ENCODE data around the gene GRIA1. TPM values are rescaled to one million over a fixed set of nuclear protein-coding genes. Genes with fewer than 3 reads are reported as not detected.

The GRIA1 gene
- total RNA-seq, 2 donors from 2014 or later, result 2.7 TPM; not detected in 1

GRCh38 chr5:153783362-153783658 lies 292.8 kb downstream of the GRIA1 start:
- H3K27me3 ChIP-seq (replicated peaks; ENCODE audit: insufficient read depth), result no peaks in the 10 kb centered on the region
- no peak for DNase-seq (ENCODE audit: low spot score)
- H3K9me3 ChIP-seq, result no peaks in the 10 kb centered on the region
- intact Hi-C loops (cut with DNase I), result no loop called here
- no peaks in the 10 kb centered on the region for H3K36me3 ChIP-seq
- no peak overlapping the region for H3K4me3 ChIP-seq
- no peak for TF ChIP-seq CTCF (IDR thresholded peaks at IDR 0.05)
- no peak for TF ChIP-seq POLR2AphosphoS5 (IDR thresholded peaks at IDR 0.05)
- no peak for TF ChIP-seq POLR2A (IDR thresholded peaks at IDR 0.05)
- H3K4me1 ChIP-seq (replicated peaks), result no peaks in the 10 kb centered on the region
- H3K27ac ChIP-seq, result no peak overlapping the region

GRCh38 chr5:153784277-153784676 lies 293.8 kb downstream of the GRIA1 start:
- TF ChIP-seq POLR2A (IDR thresholded peaks at IDR 0.05), result no peak
- no peak for TF ChIP-seq CTCF (IDR thresholded peaks at IDR 0.05)
- TF ChIP-seq POLR2AphosphoS5 (IDR thresholded peaks at IDR 0.05), result no peak
- H3K4me1 ChIP-seq (replicated peaks), result no peaks in the 10 kb centered on the region
- H3K27ac ChIP-seq, result no peak overlapping the region
- WGBS, result 62% methylated on average over 3 of the region's 3 CpGs
- intact Hi-C loops (cut with DNase I), result no loop called here
- no peak for DNase-seq (ENCODE audit: low spot score)
- no peak overlapping the region for H3K4me3 ChIP-seq
- H3K27me3 ChIP-seq (replicated peaks; ENCODE audit: insufficient read depth), result no peaks in the 10 kb centered on the region
- H3K9me3 ChIP-seq, result no peaks in the 10 kb centered on the region
- H3K36me3 ChIP-seq, result no peaks in the 10 kb centered on the region

- Histone ChIP-seq H3K27ac (no peak overlapping the region), H3K4me1 (replicated peaks) (no peaks in the 10 kb centered on the region), H3K4me3 (no peak overlapping the region), H3K9me3 (no peaks in the 10 kb centered on the region), H3K36me3 (no peaks in the 10 kb centered on the region), H3K27me3 (replicated peaks; ENCODE audit: insufficient read depth) (no peaks in the 10 kb centered on the region)
- no peak for TF ChIP-seq POLR2A (IDR thresholded peaks at IDR 0.05)
- TF ChIP-seq CTCF (IDR thresholded peaks at IDR 0.05), result no peak
- no peak for TF ChIP-seq POLR2AphosphoS5 (IDR thresholded peaks at IDR 0.05)
- WGBS, result 59% methylated on average over 2 of the region's 2 CpGs
- DNase-seq (ENCODE audit: low spot score), result no peak
- intact Hi-C loops (cut with DNase I), result no loop called here
Observed at GRCh38 chr5:153791339-153791738, 300.9 kb downstream of the GRIA1 start.

- no peak for TF ChIP-seq CTCF (IDR thresholded peaks at IDR 0.05)
- TF ChIP-seq POLR2AphosphoS5 (IDR thresholded peaks at IDR 0.05), result no peak
- TF ChIP-seq POLR2A (IDR thresholded peaks at IDR 0.05), result no peak
- Histone ChIP-seq H3K36me3 (no peaks in the 10 kb centered on the region), H3K27ac (no peak overlapping the region), H3K9me3 (no peaks in the 10 kb centered on the region), H3K4me1 (replicated peaks) (no peaks in the 10 kb centered on the region), H3K4me3 (no peak overlapping the region), H3K27me3 (replicated peaks; ENCODE audit: insufficient read depth) (no peaks in the 10 kb centered on the region)
- intact Hi-C loops (cut with DNase I), result no loop called here
- no peak for DNase-seq (ENCODE audit: low spot score)
Observed at GRCh38 chr5:153792305-153792704, 301.8 kb downstream of the GRIA1 start.

- Histone ChIP-seq H3K36me3 (no peaks in the 10 kb centered on the region), H3K4me1 (replicated peaks) (no peaks in the 10 kb centered on the region), H3K9me3 (no peaks in the 10 kb centered on the region), H3K27ac (no peak overlapping the region), H3K27me3 (replicated peaks; ENCODE audit: insufficient read depth) (no peaks in the 10 kb centered on the region), H3K4me3 (no peak overlapping the region)
- TF ChIP-seq POLR2AphosphoS5 (IDR thresholded peaks at IDR 0.05) (no peak), POLR2A (IDR thresholded peaks at IDR 0.05) (no peak), CTCF (IDR thresholded peaks at IDR 0.05) (no peak)
- intact Hi-C loops (cut with DNase I), result no loop called here
- 95% methylated on average over 1 of the region's 1 CpG for WGBS
- no peak for DNase-seq (ENCODE audit: low spot score)
Observed at GRCh38 chr5:153793699-153794098, 303.2 kb downstream of the GRIA1 start.
